BLaER1 treated with 17β-estradiol and CSF1 and Interleukin-3, amounts not matched to agents 10 nM and 100 nM (cell line): ENCODE results near the gene GNB1.

Experiments
- H3K27ac ChIP-seq, 11 experiments: shearing (Covaris generic); formaldehyde crosslinking; 2 replicates each; pipeline ENCODE4 v1.8.1; 2022
- H3K27me3 ChIP-seq, 11 experiments: shearing (Covaris generic); formaldehyde crosslinking; 2 replicates each; pipeline ENCODE4 v1.8.1; 2022
- H3K36me3 ChIP-seq, 11 experiments: shearing (Covaris generic); formaldehyde crosslinking; 2 replicates each; pipeline ENCODE4 v1.8.1; 2022
- H3K4me1 ChIP-seq, 10 experiments: shearing (Covaris generic); formaldehyde crosslinking; 2 replicates each; pipeline ENCODE4 v1.8.1; 2022
- H3K4me2 ChIP-seq, 11 experiments: shearing (Covaris generic); formaldehyde crosslinking; 2 replicates each; pipeline ENCODE4 v1.8.1; 2022
- H3K4me3 ChIP-seq, 10 experiments: shearing (Covaris generic); formaldehyde crosslinking; 2 replicates each; pipeline ENCODE4 v1.8.1; 2022
- H3K9ac ChIP-seq, 11 experiments: shearing (Covaris generic); formaldehyde crosslinking; 2 replicates each; pipeline ENCODE4 v1.8.1; 2022
- H3K9me3 ChIP-seq, 11 experiments: shearing (Covaris generic); formaldehyde crosslinking; replicated peaks in 1 of 11; 2 replicates each; pipeline ENCODE4 v1.8.1; 2022
- H4K20me1 ChIP-seq, 11 experiments: shearing (Covaris generic); formaldehyde crosslinking; 2 replicates each; pipeline ENCODE4 v1.8.1; 2022
- Cebpa-rat ChIP-seq, 11 experiments: shearing (Covaris generic); IDR thresholded peaks; 2 replicates each; pipeline ENCODE4 v1.8.1; 2022

GNB1 gene

DNA sequence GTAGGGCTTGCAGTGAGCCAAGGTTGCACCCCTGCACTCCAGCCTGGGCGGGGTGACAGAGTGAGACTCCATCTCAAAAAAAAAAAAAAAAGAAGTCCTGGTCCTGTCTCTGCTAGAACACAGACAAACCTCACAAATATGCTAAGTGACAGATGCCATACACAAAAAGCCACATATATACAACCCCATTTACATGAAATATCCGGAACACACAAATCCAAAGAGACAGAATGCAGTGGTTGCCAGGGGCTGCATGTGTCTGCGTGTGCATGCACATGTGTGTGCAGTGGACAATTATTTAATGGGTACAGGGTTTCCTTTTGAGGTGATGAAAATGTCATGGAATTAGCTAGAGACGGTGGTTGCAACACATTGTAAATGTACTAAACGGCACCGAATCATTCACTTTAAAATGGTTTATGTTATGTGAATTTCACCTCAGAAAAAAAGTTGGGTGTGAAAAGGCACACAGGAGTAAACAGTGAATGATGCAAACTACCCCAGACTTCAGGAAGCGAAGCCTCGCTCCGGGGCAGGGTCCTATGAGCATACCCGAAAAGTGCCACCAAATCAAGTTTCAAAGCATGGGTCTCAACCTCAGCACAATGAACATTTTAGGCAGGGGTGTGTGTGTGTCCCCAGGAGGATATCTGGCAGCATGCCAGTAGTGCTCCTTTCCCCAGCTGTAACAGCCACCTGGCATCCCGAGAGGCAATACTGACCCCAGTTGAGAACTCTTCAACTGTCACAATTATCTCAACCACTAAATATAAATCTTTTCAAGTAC is 48.3 kb downstream of the GNB1 start:
- Histone ChIP-seq H3K27me3 (no peaks in the 10 kb centered on the region), H4K20me1 (peaks cover 98 to 100% (median 100%) of the 10 kb centered on the region in 11 experiments), H3K9me3 (no peaks in the 10 kb centered on the region), H3K4me3 (peak overlapping the region in 9 of 10 experiments; percentile 0 to 47 (median 31); a peak in 9 of 20 replicates), H3K36me3 (peaks cover 24 to 55% (median 42%) of the 10 kb centered on the region in 11 experiments; a peak in 21 of 22 replicates), H3K4me2 (peak overlapping the region; percentile 76 to 97 (median 89)), H3K4me1 (peaks cover 75 to 100% (median 95%) of the 10 kb centered on the region in 10 experiments), H3K27ac (peak overlapping the region in 10 of 11 experiments; percentile 56 to 76 (median 68); a peak in 20 of 22 replicates), H3K9ac (peak overlapping the region; percentile 43 to 77 (median 68); a peak in 21 of 22 replicates)
- TF ChIP-seq Cebpa-rat (IDR thresholded peaks at IDR 0.05) = peak in 1 of 11 experiments; percentile 25; a peak in 1 of 22 replicates

DNA sequence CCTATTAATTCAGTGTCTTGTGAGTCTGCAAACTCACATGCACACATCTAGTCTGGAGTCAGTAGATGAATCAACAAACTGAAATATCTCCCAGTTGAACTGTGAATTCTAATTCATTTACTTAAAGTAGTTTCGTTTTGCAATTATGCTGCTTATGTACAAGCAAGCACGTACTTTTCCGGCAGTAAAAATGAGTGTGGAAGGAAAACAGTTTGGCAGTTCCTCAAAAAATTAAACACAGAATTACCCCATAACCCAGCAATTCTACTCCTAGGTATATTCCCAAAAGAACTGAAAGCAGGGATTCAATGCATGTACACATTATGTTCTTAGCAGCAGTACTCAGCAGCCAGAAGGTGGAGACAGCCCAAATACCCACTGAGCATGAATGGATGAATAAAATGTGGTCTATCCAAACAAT is 49.3 kb downstream of the GNB1 start:
- H3K27me3 ChIP-seq = no peaks in the 10 kb centered on the region
- no peaks in the 10 kb centered on the region for H3K9me3 ChIP-seq
- peaks cover 92 to 100% (median 100%) of the 10 kb centered on the region in 11 experiments for H4K20me1 ChIP-seq
- peak overlapping the region; percentile 56 to 76 (median 66) for H3K27ac ChIP-seq
- peak overlapping the region; percentile 43 to 77 (median 68); a peak in 20 of 22 replicates for H3K9ac ChIP-seq
- peaks cover 19 to 55% (median 42%) of the 10 kb centered on the region in 11 experiments; a peak in 21 of 22 replicates for H3K36me3 ChIP-seq
- H3K4me3 ChIP-seq = peak overlapping the region in 9 of 10 experiments; percentile 2 to 47 (median 31); a peak in 12 of 20 replicates
- H3K4me1 ChIP-seq = peaks cover 72 to 100% (median 94%) of the 10 kb centered on the region in 10 experiments
- peak overlapping the region; percentile 76 to 97 (median 89) for H3K4me2 ChIP-seq
- TF ChIP-seq Cebpa-rat (IDR thresholded peaks at IDR 0.05) = no peak

DNA sequence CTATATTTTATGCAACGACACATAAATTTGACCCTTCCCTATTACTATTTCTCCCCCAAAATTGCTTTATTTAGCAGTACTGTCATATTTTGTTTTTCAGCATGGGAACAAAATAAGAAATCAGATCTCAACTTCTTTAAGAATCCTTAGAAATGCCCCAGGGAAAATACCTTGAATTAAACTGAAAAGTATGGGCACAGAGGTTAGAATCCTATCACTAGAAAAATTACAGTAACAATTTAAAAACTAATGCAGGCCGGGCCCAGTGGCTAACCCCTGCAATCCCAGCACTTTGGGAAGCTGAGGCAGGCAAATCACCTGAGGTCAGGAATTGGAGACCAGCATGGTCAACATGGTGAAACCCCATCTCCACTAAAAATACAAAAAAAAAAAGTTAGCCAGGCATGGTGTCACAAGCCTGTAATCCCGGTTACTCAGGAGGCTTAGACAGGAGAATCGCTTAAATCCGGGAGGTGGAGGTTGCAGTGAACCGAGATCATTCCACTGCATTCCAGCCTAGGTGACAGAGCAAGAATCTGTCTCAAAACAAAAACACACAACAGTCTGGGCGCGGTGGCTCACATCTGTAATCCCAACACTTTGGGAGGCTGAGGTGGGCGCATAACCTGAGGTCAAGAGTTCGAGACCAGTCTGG is 51.4 kb downstream of the GNB1 start:
- H3K4me2 ChIP-seq = peak overlapping the region; percentile 76 to 97 (median 89); a peak in 17 of 22 replicates
- TF ChIP-seq Cebpa-rat (IDR thresholded peaks at IDR 0.05) = no peak
- no peak overlapping the region for H3K4me3 ChIP-seq
- H3K36me3 ChIP-seq = peaks cover 28 to 57% (median 51%) of the 10 kb centered on the region in 11 experiments; a peak in 21 of 22 replicates
- no peaks in the 10 kb centered on the region for H3K27me3 ChIP-seq
- no peaks in the 10 kb centered on the region for H3K9me3 ChIP-seq
- H3K27ac ChIP-seq = peak overlapping the region in 8 of 11 experiments; percentile 11 to 76 (median 68); a peak in 10 of 22 replicates
- H4K20me1 ChIP-seq = peaks cover 92 to 100% (median 100%) of the 10 kb centered on the region in 11 experiments
- H3K4me1 ChIP-seq = peaks cover 75 to 100% (median 95%) of the 10 kb centered on the region in 10 experiments
- H3K9ac ChIP-seq = peak overlapping the region in 3 of 11 experiments; percentile 9 to 70 (median 70); a peak in 3 of 22 replicates

DNA sequence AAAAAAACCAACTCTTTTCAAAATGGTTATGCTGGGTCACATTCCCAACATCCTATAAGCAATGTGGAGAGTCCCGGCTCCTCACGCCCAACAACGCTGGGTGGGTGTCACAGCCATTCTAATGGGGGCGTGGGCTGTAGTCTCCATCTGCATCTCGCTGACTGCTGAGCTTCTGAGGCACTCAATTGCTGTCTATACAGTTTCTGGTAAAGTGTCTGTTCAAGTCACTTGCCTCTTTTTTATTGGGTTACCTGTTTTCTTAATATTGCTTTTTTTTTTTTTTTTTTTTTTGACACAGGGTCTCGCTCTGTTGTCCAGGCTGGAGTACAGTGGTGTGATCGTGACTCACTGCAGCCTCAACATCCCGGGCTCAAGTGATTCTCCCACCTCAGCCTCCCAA is 54.8 kb downstream of the GNB1 start:
- 0 out of 20 replicates have a peak overlapping the region, but pooled peaks of 1 of the 10 experiments have one; percentile 5 for H3K4me3 ChIP-seq
- H3K4me1 ChIP-seq = peaks cover 64 to 100% (median 95%) of the 10 kb centered on the region in 10 experiments
- peak overlapping the region in 1 of 11 experiments; percentile 25; a peak in 1 of 22 replicates for H3K9ac ChIP-seq
- no peaks in the 10 kb centered on the region for H3K9me3 ChIP-seq
- H3K27ac ChIP-seq = peak overlapping the region in 2 of 11 experiments; percentile 83 to 85; a peak in 1 of 22 replicates
- peaks cover 88 to 100% (median 100%) of the 10 kb centered on the region in 11 experiments for H4K20me1 ChIP-seq
- peak overlapping the region in 10 of 11 experiments; percentile 58 to 97 (median 90); a peak in 20 of 22 replicates for H3K4me2 ChIP-seq
- no peak for TF ChIP-seq Cebpa-rat (IDR thresholded peaks at IDR 0.05)
- no peaks in the 10 kb centered on the region for H3K27me3 ChIP-seq
- H3K36me3 ChIP-seq = peaks cover 47 to 83% (median 75%) of the 10 kb centered on the region in 11 experiments; a peak in 21 of 22 replicates

DNA sequence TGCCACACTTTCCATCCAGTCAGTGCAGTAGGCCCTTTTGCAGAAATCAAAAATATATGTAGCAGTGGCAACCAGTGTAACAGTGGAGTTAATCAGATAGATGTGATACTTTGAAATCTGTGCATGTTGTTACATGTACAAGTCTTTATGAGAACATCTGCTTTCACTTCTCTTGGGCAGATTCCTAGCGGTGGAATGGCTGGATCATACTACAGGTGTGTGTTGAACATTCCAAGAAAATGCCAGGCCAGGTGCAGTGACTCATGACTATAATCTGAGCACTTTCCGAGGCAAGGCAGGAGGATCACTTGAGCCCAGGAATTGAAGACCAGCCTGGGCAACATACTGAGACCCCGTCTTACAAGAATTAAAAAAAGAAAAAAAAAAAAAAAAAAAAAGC is 55.3 kb downstream of the GNB1 start:
- Histone ChIP-seq H3K4me3 (0 out of 20 replicates have a peak overlapping the region, but pooled peaks of 2 of the 10 experiments have one; percentile 5 to 38), H3K27me3 (no peaks in the 10 kb centered on the region), H3K9me3 (no peaks in the 10 kb centered on the region), H3K9ac (peak overlapping the region in 6 of 11 experiments; percentile 25 to 76 (median 73); a peak in 5 of 22 replicates), H3K36me3 (peaks cover 53 to 89% (median 80%) of the 10 kb centered on the region in 11 experiments; a peak in 21 of 22 replicates), H4K20me1 (peaks cover 82 to 100% (median 100%) of the 10 kb centered on the region in 11 experiments), H3K27ac (peak overlapping the region in 8 of 11 experiments; percentile 4 to 86 (median 81); a peak in 11 of 22 replicates), H3K4me1 (peaks cover 64 to 100% (median 95%) of the 10 kb centered on the region in 10 experiments), H3K4me2 (peak overlapping the region; percentile 56 to 97 (median 89))
- TF ChIP-seq Cebpa-rat (IDR thresholded peaks at IDR 0.05) = no peak

DNA sequence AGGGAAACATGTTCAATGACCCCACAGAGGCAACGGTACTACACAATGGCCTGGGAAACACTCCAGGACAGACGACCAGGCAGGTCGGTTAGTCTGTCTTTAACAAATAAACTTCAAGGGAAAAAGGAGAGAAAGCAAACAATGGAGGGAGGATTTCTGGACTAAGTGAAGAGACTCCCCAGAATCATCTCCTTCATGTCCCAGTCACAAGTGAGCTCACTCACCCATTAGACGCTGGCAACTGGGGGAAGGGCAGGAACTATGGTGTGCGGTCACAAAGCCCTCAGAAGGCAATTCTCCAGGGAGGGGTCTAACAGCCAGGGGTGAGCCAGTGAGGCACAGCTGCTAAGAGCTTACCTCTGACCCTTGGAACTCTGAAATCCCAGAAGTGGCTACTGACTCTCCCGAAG is 57.0 kb downstream of the GNB1 start:
- TF ChIP-seq Cebpa-rat (IDR thresholded peaks at IDR 0.05) = no peak
- Histone ChIP-seq H3K27ac (peak overlapping the region in 10 of 11 experiments; percentile 24 to 86 (median 78); a peak in 18 of 22 replicates), H3K27me3 (no peaks in the 10 kb centered on the region), H4K20me1 (peaks cover 76 to 100% (median 100%) of the 10 kb centered on the region in 11 experiments), H3K4me1 (peaks cover 65 to 100% (median 95%) of the 10 kb centered on the region in 10 experiments), H3K36me3 (peaks cover 66 to 91% (median 82%) of the 10 kb centered on the region in 11 experiments; a peak in 21 of 22 replicates), H3K4me3 (peak overlapping the region in 7 of 10 experiments; percentile 39 to 51 (median 45); a peak in 13 of 20 replicates), H3K4me2 (peak overlapping the region; percentile 56 to 97 (median 89)), H3K9me3 (no peaks in the 10 kb centered on the region), H3K9ac (peak overlapping the region; percentile 1 to 80 (median 67); a peak in 18 of 22 replicates)

DNA sequence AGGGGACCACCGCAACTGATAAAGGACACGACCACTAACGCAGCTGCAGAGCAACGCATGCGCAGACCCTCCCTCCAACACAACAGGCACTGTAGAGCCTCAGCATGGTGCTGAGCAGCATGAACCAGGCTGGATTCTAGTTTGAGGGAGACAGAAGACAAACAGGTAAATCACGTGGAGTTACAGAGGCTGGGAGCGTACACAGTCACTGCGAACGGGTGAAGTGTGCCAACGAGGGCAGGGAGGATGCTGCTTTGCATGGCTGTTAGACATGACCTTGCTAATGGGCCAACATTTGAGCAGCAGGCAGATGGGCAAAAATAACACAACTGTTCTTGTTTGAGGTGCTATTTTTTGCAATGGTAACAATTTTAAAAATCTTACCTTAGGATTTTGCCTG is 57.4 kb downstream of the GNB1 start:
- H3K27ac ChIP-seq = peak overlapping the region in 10 of 11 experiments; percentile 24 to 86 (median 78); a peak in 18 of 22 replicates
- TF ChIP-seq Cebpa-rat (IDR thresholded peaks at IDR 0.05) = no peak
- H3K4me3 ChIP-seq = peak overlapping the region in 7 of 10 experiments; percentile 39 to 51 (median 45); a peak in 14 of 20 replicates
- peak overlapping the region; percentile 56 to 97 (median 89) for H3K4me2 ChIP-seq
- peak overlapping the region in 10 of 11 experiments; percentile 22 to 80 (median 70); a peak in 18 of 22 replicates for H3K9ac ChIP-seq
- peaks cover 76 to 100% (median 100%) of the 10 kb centered on the region in 11 experiments for H4K20me1 ChIP-seq
- peaks cover 65 to 89% (median 82%) of the 10 kb centered on the region in 11 experiments; a peak in 21 of 22 replicates for H3K36me3 ChIP-seq
- H3K9me3 ChIP-seq = no peaks in the 10 kb centered on the region
- H3K27me3 ChIP-seq = no peaks in the 10 kb centered on the region
- peaks cover 70 to 100% (median 95%) of the 10 kb centered on the region in 10 experiments for H3K4me1 ChIP-seq

DNA sequence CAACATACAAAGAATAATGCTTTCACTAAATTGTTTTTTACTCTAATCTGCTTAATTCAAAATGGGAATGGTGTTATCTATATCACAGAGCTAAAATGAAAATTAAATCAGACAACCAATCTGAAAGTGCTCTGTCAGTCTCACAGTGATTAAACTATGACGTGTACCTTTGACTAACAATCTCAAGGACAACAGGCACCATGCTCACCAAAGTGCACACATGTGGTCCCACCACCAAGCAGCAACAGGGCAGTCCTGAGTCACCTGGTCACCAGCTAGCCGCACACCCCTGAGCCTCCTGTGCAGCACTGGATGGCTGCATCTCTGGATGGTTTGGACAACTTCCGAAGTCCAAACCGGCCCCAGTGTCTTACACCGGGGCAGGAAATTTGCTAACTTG is 58.1 kb downstream of the GNB1 start:
- H3K9ac ChIP-seq = peak overlapping the region in 7 of 11 experiments; percentile 66 to 80 (median 73); a peak in 12 of 22 replicates
- peak overlapping the region; percentile 56 to 97 (median 89) for H3K4me2 ChIP-seq
- no peaks in the 10 kb centered on the region for H3K27me3 ChIP-seq
- peak overlapping the region in 9 of 11 experiments; percentile 24 to 86 (median 81); a peak in 17 of 22 replicates for H3K27ac ChIP-seq
- H3K4me1 ChIP-seq = peaks cover 70 to 100% (median 97%) of the 10 kb centered on the region in 10 experiments
- H3K36me3 ChIP-seq = peaks cover 61 to 89% (median 83%) of the 10 kb centered on the region in 11 experiments; a peak in 21 of 22 replicates
- no peaks in the 10 kb centered on the region for H3K9me3 ChIP-seq
- TF ChIP-seq Cebpa-rat (IDR thresholded peaks at IDR 0.05) = no peak
- peak overlapping the region in 2 of 10 experiments; percentile 43 to 49; a peak in 3 of 20 replicates for H3K4me3 ChIP-seq
- peaks cover 78 to 100% (median 100%) of the 10 kb centered on the region in 11 experiments for H4K20me1 ChIP-seq
